Astrocyte (in vitro differentiated cells and primary cell): ENCODE data around the gene KDM2B. TPM values are rescaled to one million over a fixed set of nuclear protein-coding genes. Genes with fewer than 3 reads are reported as not detected.
"Not testable (repeated sequence)": the region's sequence is repeated elsewhere in the genome, so short reads cannot be mapped to it uniquely, and the experiment has no call there.

Source experiments
- DNase-seq: peaks from one replicate; pipeline ENCODE4 v3.0.0-alpha.2; 2010; ENCODE audit warnings: low read depth
- FAIRE-seq: peaks from 2 replicates; lab custom pipeline; 2011; peaks lifted over from hg19 to GRCh38; lab: Jason Lieb, UNC
- H2AFZ ChIP-seq: 2 replicates; pipeline ENCODE4 v1.6.0; 2012; ENCODE audit warnings: low read depth, low read length, inconsistent platforms
- H3K27ac ChIP-seq: 2 replicates; pipeline ENCODE4 v1.5.1; 2011; ENCODE audit warnings: low read depth, low read length, inconsistent platforms
- H3K27me3 ChIP-seq: 2 replicates; pipeline ENCODE4 v1.6.0; 2011; ENCODE audit warnings: low read length, inconsistent platforms; ENCODE audit not compliant: insufficient read depth
- H3K36me3 ChIP-seq: 2 replicates; pipeline ENCODE4 v1.5.1; 2011; ENCODE audit warnings: low read length, inconsistent platforms; ENCODE audit not compliant: insufficient read depth
- H3K4me1 ChIP-seq: 2 replicates; pipeline ENCODE4 v1.5.1; 2011; ENCODE audit warnings: low read length, inconsistent platforms; ENCODE audit not compliant: insufficient read depth
- H3K4me2 ChIP-seq: 2 replicates; pipeline ENCODE4 v1.6.0; 2012; ENCODE audit warnings: low read length, inconsistent platforms
- H3K4me3 ChIP-seq: 2 replicates; pipeline ENCODE4 v1.5.1; 2011; ENCODE audit warnings: low read depth, mild to moderate bottlenecking, low read length, inconsistent platforms; ENCODE audit not compliant: insufficient read depth
- H3K79me2 ChIP-seq: 2 replicates; pipeline ENCODE4 v1.6.0; 2012; ENCODE audit warnings: mild to moderate bottlenecking, low read length, inconsistent platforms; ENCODE audit not compliant: insufficient read depth
- H3K9ac ChIP-seq: 2 replicates; pipeline ENCODE4 v1.6.0; 2012; ENCODE audit warnings: mild to moderate bottlenecking, low read length, inconsistent platforms
- H3K9me3 ChIP-seq: 2 replicates; pipeline ENCODE4 v1.5.1; 2012; ENCODE audit warnings: low read depth, mild to moderate bottlenecking, low read length, inconsistent platforms; ENCODE audit not compliant: insufficient read depth
- H4K20me1 ChIP-seq: 2 replicates; pipeline ENCODE4 v1.6.0; 2012; ENCODE audit warnings: low read length, inconsistent platforms; ENCODE audit not compliant: insufficient read depth
- H3K27ac Mint-ChIP-seq: one replicate; pipeline ENCODE4 v1.8.0; 2021; ENCODE audit warnings: mild to moderate bottlenecking, mixed read lengths; ENCODE audit not compliant: unreplicated experiment
- H3K27me3 Mint-ChIP-seq: one replicate; pipeline ENCODE4 v1.8.0; 2021; ENCODE audit warnings: low read depth, mixed read lengths; ENCODE audit not compliant: unreplicated experiment
- H3K36me3 Mint-ChIP-seq: one replicate; pipeline ENCODE4 v1.8.0; 2021; ENCODE audit warnings: low read depth, mixed read lengths; ENCODE audit not compliant: unreplicated experiment
- H3K4me1 Mint-ChIP-seq: one replicate; pipeline ENCODE4 v1.8.0; 2021; ENCODE audit warnings: low read depth, mixed read lengths; ENCODE audit not compliant: unreplicated experiment
- H3K4me3 Mint-ChIP-seq: one replicate; pipeline ENCODE4 v1.8.0; 2021; ENCODE audit warnings: mild to moderate bottlenecking, moderate library complexity, mixed read lengths; ENCODE audit not compliant: unreplicated experiment
- H3K9me3 Mint-ChIP-seq: one replicate; pipeline ENCODE4 v1.8.0; 2021; ENCODE audit warnings: mild to moderate bottlenecking, mixed read lengths; ENCODE audit not compliant: unreplicated experiment
- CTCF ChIP-seq: IDR thresholded peaks from 2 replicates; pipeline ENCODE4 v1.5.1; 2011; ENCODE audit warnings: low read depth, mild to moderate bottlenecking, inconsistent platforms, low read length, moderate library complexity; ENCODE audit not compliant: insufficient read depth
- EZH2 ChIP-seq: IDR thresholded peaks from 2 replicates; pipeline ENCODE4 v1.6.1; 2012; ENCODE audit warnings: mild to moderate bottlenecking, low read length, inconsistent platforms; ENCODE audit not compliant: insufficient read depth
- total RNA-seq: library from RNA; stranded (reverse); gene quantifications from 2 replicates; pipeline ENCODE4 v1.2.1, GENCODE V29; 2021

KDM2B gene
- total RNA-seq, 1 donor from 2014 or later = 23.4 TPM

GRCh38 chr12:121590476-121591143, 9.8 kb upstream of the KDM2B start:
- Histone ChIP-seq H3K36me3 (no peaks in the 10 kb centered on the region), H3K79me2 (no peaks in the 10 kb centered on the region), H4K20me1 (no peaks in the 10 kb centered on the region), H3K4me3 (peak overlapping the region; percentile 54), H3K4me2 (peak overlapping the region; percentile 78), H2AFZ (peak overlapping the region; percentile 79), H3K9me3 (no peaks in the 10 kb centered on the region), H3K27me3 (no peaks in the 10 kb centered on the region), H3K9ac (peak overlapping the region; percentile 81), H3K27ac (peak overlapping the region; percentile 59), H3K4me1 (peaks cover 11% of the 10 kb centered on the region)
- H3K27ac Mint-ChIP-seq = peak overlapping the region; percentile 96
- no peaks in the 10 kb centered on the region for H3K27me3 Mint-ChIP-seq
- DNase-seq (peak; percentile 66), FAIRE-seq (no peak)
- peaks cover 13% of the 10 kb centered on the region for H3K4me1 Mint-ChIP-seq
- peak overlapping the region; percentile 77 for H3K4me3 Mint-ChIP-seq
- H3K9me3 Mint-ChIP-seq = no peaks in the 10 kb centered on the region
- no peaks in the 10 kb centered on the region for H3K36me3 Mint-ChIP-seq
- TF ChIP-seq CTCF = no peak
- no peak for TF ChIP-seq EZH2

- H4K20me1 ChIP-seq, H3K79me2 ChIP-seq, FAIRE-seq, H3K9me3 ChIP-seq, H3K36me3 Mint-ChIP-seq, DNase-seq, H3K27ac Mint-ChIP-seq, H3K4me3 ChIP-seq, H3K9me3 Mint-ChIP-seq, H3K4me2 ChIP-seq, H3K36me3 ChIP-seq, H3K27me3 Mint-ChIP-seq, H3K27ac ChIP-seq, H2AFZ ChIP-seq, H3K27me3 ChIP-seq, H3K9ac ChIP-seq, H3K4me3 Mint-ChIP-seq: not testable (repeated sequence)
- peaks cover 25% of the 10 kb centered on the region for H3K4me1 ChIP-seq
- peaks cover 22% of the 10 kb centered on the region for H3K4me1 Mint-ChIP-seq
Observed at GRCh38 chr12:121584885-121585284, 4.1 kb upstream of the KDM2B start.

- not testable (repeated sequence) for H3K9ac ChIP-seq, H3K27me3 Mint-ChIP-seq, H2AFZ ChIP-seq, H3K36me3 ChIP-seq, H4K20me1 ChIP-seq, H3K9me3 ChIP-seq, H3K27ac Mint-ChIP-seq, H3K27me3 ChIP-seq, H3K36me3 Mint-ChIP-seq, H3K4me3 ChIP-seq, H3K4me3 Mint-ChIP-seq, DNase-seq, H3K79me2 ChIP-seq, H3K9me3 Mint-ChIP-seq, H3K27ac ChIP-seq, FAIRE-seq
- peak overlapping the region; percentile 86 for H3K4me2 ChIP-seq
- peaks cover 25% of the 10 kb centered on the region for H3K4me1 Mint-ChIP-seq
- peaks cover 32% of the 10 kb centered on the region for H3K4me1 ChIP-seq
Observed at GRCh38 chr12:121583334-121583661, 2.5 kb upstream of the KDM2B start.
